Anterior cingulate cortex (tissue), 58 donors: Measurements from ENCODE around the gene PAX5.

Source experiments
- DNase-seq, 58 donors: peaks; one replicate each; lab custom pipeline; 2025; lab: John Stamatoyannopoulos, UW

PAX5 gene

GRCh38 chr9:36992501-36993316, 41.4 kb downstream of the PAX5 start:
- DNase-seq: no peak

GRCh38 chr9:36991516-36992134, 42.4 kb downstream of the PAX5 start:
- DNase-seq: no peak

GRCh38 chr9:36988848-36989247, 45.2 kb downstream of the PAX5 start:
- DNase-seq: no peak

GRCh38 chr9:36987891-36988290, 46.2 kb downstream of the PAX5 start:
- no peak for DNase-seq

GRCh38 chr9:36987409-36987808, 46.7 kb downstream of the PAX5 start:
- DNase-seq: no peak

- DNase-seq: no peak
Measured at GRCh38 chr9:36986468-36987408, 47.3 kb downstream of the PAX5 start.

- DNase-seq: no peak
Measured at GRCh38 chr9:36985769-36986467, 48.1 kb downstream of the PAX5 start.

- no peak for DNase-seq
Measured at GRCh38 chr9:36985061-36985768, 48.9 kb downstream of the PAX5 start.

- DNase-seq: no peak
Measured at GRCh38 chr9:36980148-36980974, 53.7 kb downstream of the PAX5 start.

GRCh38 chr9:36976371-36977030, 57.6 kb downstream of the PAX5 start:
- DNase-seq: no peak

GRCh38 chr9:36974731-36975130, 59.3 kb downstream of the PAX5 start:
- no peak for DNase-seq

- no peak for DNase-seq
Measured at GRCh38 chr9:36971935-36972488, 62.1 kb downstream of the PAX5 start.

GRCh38 chr9:36970007-36970888, 63.8 kb downstream of the PAX5 start:
- DNase-seq: no peak

- no peak for DNase-seq
Measured at GRCh38 chr9:36969216-36969771, 64.8 kb downstream of the PAX5 start.

GRCh38 chr9:36968574-36969215, 65.4 kb downstream of the PAX5 start:
- DNase-seq: no peak

- DNase-seq: no peak
Measured at GRCh38 chr9:36967997-36968396, 66.1 kb downstream of the PAX5 start.
